Measurements from ENCODE around the gene PLCB4.

The PLCB4 gene
- long read RNA-seq, partial matches to known transcripts, result 0 of 2 reads
- long read RNA-seq, other reads (novel, unspliced or antisense), result 2 of 2 reads

DNA sequence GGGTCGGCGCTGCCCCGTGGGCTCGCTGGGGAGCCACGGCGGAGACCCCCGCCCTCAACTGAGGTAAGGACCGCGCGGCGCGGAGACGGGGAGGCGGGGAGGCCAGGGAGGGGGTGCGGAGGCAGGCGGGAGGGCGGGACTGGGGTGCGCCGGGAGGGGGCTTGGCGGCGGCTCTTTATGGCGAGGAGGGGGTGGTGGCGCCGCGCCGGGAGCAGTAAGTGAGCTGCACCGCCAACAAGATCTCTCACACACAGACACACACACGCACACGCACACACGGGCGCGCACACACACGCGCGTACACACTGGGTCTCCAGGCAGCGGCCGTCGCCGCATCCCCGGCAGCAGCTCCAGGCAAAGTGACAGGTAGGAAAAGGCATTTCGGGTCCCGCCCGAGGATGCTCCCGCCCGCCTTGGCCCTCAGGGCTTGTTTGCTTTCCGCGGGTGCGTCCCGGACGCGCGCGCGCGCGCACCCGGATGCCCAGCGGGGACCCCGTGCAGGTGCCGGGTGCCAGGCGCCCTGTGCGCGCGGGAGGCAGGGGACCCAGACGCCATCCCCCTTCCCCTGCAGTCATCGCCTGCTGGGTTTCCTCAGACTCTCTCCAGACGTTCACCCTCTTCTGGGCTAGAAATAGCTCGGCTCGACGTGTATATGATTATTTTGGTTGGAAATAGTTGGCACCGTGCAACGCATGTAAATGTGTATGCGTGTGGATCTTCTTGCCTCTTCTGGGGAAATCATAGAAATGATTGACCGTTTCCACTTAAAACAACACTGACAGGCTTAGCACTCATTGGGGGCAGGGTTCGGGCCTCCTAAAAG, at the start of gene PLCB4:
Gene PLCB4 (plus strand): TSS at position 247 of the 823 bp plus-strand sequence. CDS start 238,728 bp downstream, outside the sequence.
- Histone ChIP-seq H3K27me3 (ENCODE audit: insufficient read depth, poor library complexity, severe bottlenecking) (peaks cover 27% of the 10 kb centered on the region), H3K4me3 (replicated peaks; ENCODE audit: insufficient read depth, low read length) (no peak within 1 kb of the TSS), H3K27ac (replicated peaks) (no peak within 1 kb of the TSS)
- no peak for DNase-seq (ENCODE audit: low read depth in 1 of 2, low spot score in 1 of 2)
- no peak for TF ChIP-seq SPI1 (IDR thresholded peaks at IDR 0.05; ENCODE audit: borderline replicate concordance, low read depth)
- TF ChIP-seq POLR2AphosphoS5 (IDR thresholded peaks at IDR 0.05; ENCODE audit: low read depth), result no peak
- TF ChIP-seq, protein P1, sequence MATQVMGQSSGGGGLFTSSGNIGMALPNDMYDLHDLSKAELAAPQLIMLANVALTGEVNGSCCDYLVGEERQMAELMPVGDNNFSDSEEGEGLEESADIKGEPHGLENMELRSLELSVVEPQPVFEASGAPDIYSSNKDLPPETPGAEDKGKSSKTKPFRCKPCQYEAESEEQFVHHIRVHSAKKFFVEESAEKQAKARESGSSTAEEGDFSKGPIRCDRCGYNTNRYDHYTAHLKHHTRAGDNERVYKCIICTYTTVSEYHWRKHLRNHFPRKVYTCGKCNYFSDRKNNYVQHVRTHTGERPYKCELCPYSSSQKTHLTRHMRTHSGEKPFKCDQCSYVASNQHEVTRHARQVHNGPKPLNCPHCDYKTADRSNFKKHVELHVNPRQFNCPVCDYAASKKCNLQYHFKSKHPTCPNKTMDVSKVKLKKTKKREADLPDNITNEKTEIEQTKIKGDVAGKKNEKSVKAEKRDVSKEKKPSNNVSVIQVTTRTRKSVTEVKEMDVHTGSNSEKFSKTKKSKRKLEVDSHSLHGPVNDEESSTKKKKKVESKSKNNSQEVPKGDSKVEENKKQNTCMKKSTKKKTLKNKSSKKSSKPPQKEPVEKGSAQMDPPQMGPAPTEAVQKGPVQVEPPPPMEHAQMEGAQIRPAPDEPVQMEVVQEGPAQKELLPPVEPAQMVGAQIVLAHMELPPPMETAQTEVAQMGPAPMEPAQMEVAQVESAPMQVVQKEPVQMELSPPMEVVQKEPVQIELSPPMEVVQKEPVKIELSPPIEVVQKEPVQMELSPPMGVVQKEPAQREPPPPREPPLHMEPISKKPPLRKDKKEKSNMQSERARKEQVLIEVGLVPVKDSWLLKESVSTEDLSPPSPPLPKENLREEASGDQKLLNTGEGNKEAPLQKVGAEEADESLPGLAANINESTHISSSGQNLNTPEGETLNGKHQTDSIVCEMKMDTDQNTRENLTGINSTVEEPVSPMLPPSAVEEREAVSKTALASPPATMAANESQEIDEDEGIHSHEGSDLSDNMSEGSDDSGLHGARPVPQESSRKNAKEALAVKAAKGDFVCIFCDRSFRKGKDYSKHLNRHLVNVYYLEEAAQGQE (IDR thresholded peaks at IDR 0.05; ENCODE audit: insufficient replicate concordance, low read depth), result no peak
- TF ChIP-seq GABPA (IDR thresholded peaks at IDR 0.05; ENCODE audit: low read depth), result no peak
- TF ChIP-seq, protein P2, sequence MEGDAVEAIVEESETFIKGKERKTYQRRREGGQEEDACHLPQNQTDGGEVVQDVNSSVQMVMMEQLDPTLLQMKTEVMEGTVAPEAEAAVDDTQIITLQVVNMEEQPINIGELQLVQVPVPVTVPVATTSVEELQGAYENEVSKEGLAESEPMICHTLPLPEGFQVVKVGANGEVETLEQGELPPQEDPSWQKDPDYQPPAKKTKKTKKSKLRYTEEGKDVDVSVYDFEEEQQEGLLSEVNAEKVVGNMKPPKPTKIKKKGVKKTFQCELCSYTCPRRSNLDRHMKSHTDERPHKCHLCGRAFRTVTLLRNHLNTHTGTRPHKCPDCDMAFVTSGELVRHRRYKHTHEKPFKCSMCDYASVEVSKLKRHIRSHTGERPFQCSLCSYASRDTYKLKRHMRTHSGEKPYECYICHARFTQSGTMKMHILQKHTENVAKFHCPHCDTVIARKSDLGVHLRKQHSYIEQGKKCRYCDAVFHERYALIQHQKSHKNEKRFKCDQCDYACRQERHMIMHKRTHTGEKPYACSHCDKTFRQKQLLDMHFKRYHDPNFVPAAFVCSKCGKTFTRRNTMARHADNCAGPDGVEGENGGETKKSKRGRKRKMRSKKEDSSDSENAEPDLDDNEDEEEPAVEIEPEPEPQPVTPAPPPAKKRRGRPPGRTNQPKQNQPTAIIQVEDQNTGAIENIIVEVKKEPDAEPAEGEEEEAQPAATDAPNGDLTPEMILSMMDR (IDR thresholded peaks at IDR 0.05; ENCODE audit: insufficient read depth, low read length), result no peak

DNA sequence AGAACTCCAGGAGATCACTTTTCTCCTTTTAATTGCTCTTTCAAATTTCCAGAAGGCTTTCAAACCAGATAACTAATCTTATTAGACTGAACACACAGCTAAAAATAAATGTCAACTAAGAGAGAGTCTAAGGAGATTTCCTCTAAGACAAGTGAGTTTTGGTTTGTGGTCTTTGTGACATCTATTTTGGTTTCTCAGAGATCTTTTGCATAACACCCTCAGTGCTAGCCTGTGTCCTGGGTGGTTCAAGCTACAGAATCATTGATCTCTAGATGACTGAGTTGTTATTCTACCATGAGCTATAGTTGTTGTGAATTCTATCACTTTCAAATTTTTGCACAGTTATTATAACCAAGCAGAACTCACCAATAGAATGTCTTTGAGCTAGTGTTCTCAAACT, 49.1 kb upstream of the PLCB4 start:
- TF ChIP-seq, protein P1 (IDR thresholded peaks at IDR 0.05; ENCODE audit: insufficient replicate concordance, low read depth), result no peak
- TF ChIP-seq GABPA (IDR thresholded peaks at IDR 0.05; ENCODE audit: low read depth) (no peak), POLR2AphosphoS5 (IDR thresholded peaks at IDR 0.05; ENCODE audit: low read depth) (no peak), SPI1 (IDR thresholded peaks at IDR 0.05; ENCODE audit: borderline replicate concordance, low read depth) (no peak)
- TF ChIP-seq, protein P2 (IDR thresholded peaks at IDR 0.05; ENCODE audit: insufficient read depth, low read length), result no peak
- Histone ChIP-seq H3K27me3 (ENCODE audit: insufficient read depth, poor library complexity, severe bottlenecking) (no peaks in the 10 kb centered on the region), H3K27ac (replicated peaks) (no peak overlapping the region), H3K4me3 (replicated peaks; ENCODE audit: insufficient read depth, low read length) (no peak overlapping the region)
- no peak for DNase-seq (ENCODE audit: low read depth in 1 of 2, low spot score in 1 of 2)

DNA sequence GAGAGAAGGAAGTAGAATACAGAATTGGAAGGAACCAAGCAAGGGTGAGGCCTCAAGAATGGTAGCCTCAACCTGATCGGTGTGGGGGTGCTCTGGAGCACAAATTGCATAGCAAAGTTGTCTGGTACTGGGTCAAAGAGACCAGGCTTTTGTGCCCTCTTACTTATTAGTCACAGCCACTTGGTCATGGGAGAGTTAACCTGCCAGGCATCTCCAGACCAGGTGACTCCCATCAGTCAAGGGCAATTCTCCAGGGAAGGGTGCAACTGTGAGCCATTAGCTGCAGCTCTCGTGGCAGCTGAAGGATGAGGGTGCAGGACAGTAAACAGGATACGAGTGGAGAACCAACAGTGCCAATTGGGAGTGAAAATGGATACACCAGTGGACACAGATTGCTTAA, 47.7 kb upstream of the PLCB4 start:
- H3K27me3 ChIP-seq (ENCODE audit: insufficient read depth, poor library complexity, severe bottlenecking), result no peaks in the 10 kb centered on the region
- H3K4me3 ChIP-seq (replicated peaks; ENCODE audit: insufficient read depth, low read length), result no peak overlapping the region
- H3K27ac ChIP-seq (replicated peaks), result no peak overlapping the region
- no peak for DNase-seq (ENCODE audit: low read depth in 1 of 2, low spot score in 1 of 2)
- no peak for TF ChIP-seq POLR2AphosphoS5 (IDR thresholded peaks at IDR 0.05; ENCODE audit: low read depth)
- no peak for TF ChIP-seq GABPA (IDR thresholded peaks at IDR 0.05; ENCODE audit: low read depth)
- TF ChIP-seq, protein P2 (IDR thresholded peaks at IDR 0.05; ENCODE audit: insufficient read depth, low read length), result no peak
- TF ChIP-seq SPI1 (IDR thresholded peaks at IDR 0.05; ENCODE audit: borderline replicate concordance, low read depth), result no peak
- TF ChIP-seq, protein P1 (IDR thresholded peaks at IDR 0.05; ENCODE audit: insufficient replicate concordance, low read depth), result no peak
